ENCODE data around the gene ALKBH3. TPM values are rescaled to one million over a fixed set of nuclear protein-coding genes. Genes with fewer than 3 reads are reported as not detected.

Gene ALKBH3
- total and polyA plus RNA-seq, 2 of the 13 experiments (the other 11 are each of a cell fraction or from before 2014, with no cell fraction given): 17.8 to 36.1 TPM

DNA sequence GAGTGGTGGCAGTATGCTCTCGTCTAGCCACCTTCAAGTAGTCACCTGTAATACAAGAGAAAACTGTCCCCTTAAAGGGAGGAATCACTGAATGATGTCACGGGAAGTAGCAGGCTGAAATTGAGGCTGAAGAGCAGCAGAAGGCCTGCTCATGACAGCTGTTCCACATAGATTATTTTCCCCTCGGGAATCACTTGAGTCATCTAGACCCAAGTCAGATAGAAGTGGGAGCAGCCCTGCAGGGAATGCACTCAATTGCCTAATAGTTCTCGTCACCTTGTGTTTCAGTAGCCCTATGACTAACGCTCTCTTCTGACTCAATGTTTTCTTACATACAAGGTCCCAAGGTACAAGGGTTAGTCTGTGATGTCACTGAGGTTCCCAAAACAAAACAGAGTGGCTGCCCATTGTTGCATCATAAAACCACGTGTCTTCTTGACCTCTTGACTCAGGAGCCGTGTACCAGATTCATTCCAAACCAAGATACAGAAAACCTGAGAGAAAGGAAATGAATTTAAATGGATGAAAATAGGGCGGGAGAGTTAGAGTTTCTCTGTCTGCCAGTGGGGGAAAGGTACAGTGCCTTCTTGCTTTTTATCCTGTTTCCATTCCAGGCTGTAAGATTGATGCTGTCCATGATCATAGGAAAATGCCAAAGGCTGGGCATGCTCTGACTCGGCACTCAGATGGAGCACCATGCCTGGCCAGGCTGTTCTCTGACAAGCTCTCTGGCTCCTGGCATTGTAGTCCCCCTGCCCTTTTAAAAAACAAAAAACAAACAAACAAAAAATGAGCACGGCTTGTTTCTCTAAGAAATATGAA lies 40.2 kb downstream of the ALKBH3 start (continued):
- TF ChIP-seq, protein P1, sequence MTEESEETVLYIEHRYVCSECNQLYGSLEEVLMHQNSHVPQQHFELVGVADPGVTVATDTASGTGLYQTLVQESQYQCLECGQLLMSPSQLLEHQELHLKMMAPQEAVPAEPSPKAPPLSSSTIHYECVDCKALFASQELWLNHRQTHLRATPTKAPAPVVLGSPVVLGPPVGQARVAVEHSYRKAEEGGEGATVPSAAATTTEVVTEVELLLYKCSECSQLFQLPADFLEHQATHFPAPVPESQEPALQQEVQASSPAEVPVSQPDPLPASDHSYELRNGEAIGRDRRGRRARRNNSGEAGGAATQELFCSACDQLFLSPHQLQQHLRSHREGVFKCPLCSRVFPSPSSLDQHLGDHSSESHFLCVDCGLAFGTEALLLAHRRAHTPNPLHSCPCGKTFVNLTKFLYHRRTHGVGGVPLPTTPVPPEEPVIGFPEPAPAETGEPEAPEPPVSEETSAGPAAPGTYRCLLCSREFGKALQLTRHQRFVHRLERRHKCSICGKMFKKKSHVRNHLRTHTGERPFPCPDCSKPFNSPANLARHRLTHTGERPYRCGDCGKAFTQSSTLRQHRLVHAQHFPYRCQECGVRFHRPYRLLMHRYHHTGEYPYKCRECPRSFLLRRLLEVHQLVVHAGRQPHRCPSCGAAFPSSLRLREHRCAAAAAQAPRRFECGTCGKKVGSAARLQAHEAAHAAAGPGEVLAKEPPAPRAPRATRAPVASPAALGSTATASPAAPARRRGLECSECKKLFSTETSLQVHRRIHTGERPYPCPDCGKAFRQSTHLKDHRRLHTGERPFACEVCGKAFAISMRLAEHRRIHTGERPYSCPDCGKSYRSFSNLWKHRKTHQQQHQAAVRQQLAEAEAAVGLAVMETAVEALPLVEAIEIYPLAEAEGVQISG (CRISPR knock-in tag; IDR thresholded peaks at IDR 0.05): no peak
- TF ChIP-seq, protein P2, sequence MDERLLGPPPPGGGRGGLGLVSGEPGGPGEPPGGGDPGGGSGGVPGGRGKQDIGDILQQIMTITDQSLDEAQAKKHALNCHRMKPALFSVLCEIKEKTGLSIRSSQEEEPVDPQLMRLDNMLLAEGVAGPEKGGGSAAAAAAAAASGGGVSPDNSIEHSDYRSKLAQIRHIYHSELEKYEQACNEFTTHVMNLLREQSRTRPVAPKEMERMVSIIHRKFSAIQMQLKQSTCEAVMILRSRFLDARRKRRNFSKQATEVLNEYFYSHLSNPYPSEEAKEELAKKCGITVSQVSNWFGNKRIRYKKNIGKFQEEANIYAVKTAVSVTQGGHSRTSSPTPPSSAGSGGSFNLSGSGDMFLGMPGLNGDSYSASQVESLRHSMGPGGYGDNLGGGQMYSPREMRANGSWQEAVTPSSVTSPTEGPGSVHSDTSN (CRISPR knock-in tag; IDR thresholded peaks at IDR 0.05): no peak
- TF ChIP-seq FOXO1 (CRISPR knock-in tag; IDR thresholded peaks at IDR 0.05) (no peak), FOXK2 (IDR thresholded peaks at IDR 0.05) (0 out of 2 replicates have a peak, but pooled peaks have one; percentile 46), GPN1 (CRISPR knock-in tag; IDR thresholded peaks at IDR 0.05; ENCODE audit: borderline replicate concordance) (no peak), ELF3 (CRISPR knock-in tag; IDR thresholded peaks at IDR 0.05) (no peak), TARDBP (CRISPR knock-in tag; IDR thresholded peaks at IDR 0.05) (no peak), MAF1 (CRISPR knock-in tag; IDR thresholded peaks at IDR 0.05; ENCODE audit: borderline replicate concordance) (no peak), MXI1 (IDR thresholded peaks at IDR 0.05; ENCODE audit: borderline replicate concordance, low read depth, low read length) (peak; percentile 50; the same call in 2 of the 3 replicates), ZNF737 (CRISPR knock-in tag; IDR thresholded peaks at IDR 0.05; ENCODE audit: borderline replicate concordance) (no peak), FLYWCH1 (CRISPR knock-in tag; IDR thresholded peaks at IDR 0.05) (no peak), HNRNPK (IDR thresholded peaks at IDR 0.05; ENCODE audit: low read depth, low read length, poor library complexity, severe bottlenecking) (no peak)
- TF ChIP-seq, protein P3, sequence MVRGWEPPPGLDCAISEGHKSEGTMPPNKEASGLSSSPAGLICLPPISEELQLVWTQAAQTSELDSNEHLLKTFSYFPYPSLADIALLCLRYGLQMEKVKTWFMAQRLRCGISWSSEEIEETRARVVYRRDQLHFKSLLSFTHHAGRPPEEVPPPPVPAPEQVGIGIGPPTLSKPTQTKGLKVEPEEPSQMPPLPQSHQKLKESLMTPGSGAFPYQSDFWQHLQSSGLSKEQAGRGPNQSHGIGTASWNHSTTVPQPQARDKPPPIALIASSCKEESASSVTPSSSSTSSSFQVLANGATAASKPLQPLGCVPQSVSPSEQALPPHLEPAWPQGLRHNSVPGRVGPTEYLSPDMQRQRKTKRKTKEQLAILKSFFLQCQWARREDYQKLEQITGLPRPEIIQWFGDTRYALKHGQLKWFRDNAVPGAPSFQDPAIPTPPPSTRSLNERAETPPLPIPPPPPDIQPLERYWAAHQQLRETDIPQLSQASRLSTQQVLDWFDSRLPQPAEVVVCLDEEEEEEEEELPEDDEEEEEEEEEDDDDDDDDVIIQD (CRISPR knock-in tag; IDR thresholded peaks at IDR 0.05; ENCODE audit: low read depth): peak; percentile 89; the same call in 1 of the 2 replicates
- TF ChIP-seq, protein P4, sequence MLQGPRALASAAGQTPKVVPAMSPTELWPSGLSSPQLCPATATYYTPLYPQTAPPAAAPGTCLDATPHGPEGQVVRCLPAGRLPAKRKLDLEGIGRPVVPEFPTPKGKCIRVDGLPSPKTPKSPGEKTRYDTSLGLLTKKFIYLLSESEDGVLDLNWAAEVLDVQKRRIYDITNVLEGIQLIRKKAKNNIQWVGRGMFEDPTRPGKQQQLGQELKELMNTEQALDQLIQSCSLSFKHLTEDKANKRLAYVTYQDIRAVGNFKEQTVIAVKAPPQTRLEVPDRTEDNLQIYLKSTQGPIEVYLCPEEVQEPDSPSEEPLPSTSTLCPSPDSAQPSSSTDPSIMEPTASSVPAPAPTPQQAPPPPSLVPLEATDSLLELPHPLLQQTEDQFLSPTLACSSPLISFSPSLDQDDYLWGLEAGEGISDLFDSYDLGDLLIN (CRISPR knock-in tag; IDR thresholded peaks at IDR 0.05; ENCODE audit: borderline replicate concordance): no peak
- TF ChIP-seq, protein P5, sequence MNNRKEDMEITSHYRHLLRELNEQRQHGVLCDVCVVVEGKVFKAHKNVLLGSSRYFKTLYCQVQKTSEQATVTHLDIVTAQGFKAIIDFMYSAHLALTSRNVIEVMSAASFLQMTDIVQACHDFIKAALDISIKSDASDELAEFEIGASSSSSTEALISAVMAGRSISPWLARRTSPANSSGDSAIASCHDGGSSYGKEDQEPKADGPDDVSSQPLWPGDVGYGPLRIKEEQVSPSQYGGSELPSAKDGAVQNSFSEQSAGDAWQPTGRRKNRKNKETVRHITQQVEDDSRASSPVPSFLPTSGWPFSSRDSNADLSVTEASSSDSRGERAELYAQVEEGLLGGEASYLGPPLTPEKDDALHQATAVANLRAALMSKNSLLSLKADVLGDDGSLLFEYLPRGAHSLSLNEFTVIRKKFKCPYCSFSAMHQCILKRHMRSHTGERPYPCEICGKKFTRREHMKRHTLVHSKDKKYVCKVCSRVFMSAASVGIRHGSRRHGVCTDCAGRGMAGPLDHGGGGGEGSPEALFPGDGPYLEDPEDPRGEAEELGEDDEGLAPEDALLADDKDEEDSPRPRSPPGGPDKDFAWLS (CRISPR knock-in tag; IDR thresholded peaks at IDR 0.05; ENCODE audit: borderline replicate concordance): no peak
